Neutrophil (primary cell): ENCODE measurements around the gene LY86.

Experiments used
- H3K27ac ChIP-seq: fragments of 200-600 bp; sonication (generic); 2 replicates; pipeline ENCODE4 v1.5.1; 2016; ENCODE audit warnings: mild to moderate bottlenecking, moderate library complexity
- H3K27me3 ChIP-seq: fragments of 200-600 bp; sonication (generic); 2 replicates; pipeline ENCODE4 v1.6.0; 2016; ENCODE audit warnings: mild to moderate bottlenecking
- H3K36me3 ChIP-seq: fragments of 200-600 bp; sonication (generic); 2 replicates; pipeline ENCODE4 v1.5.1; 2017
- H3K4me1 ChIP-seq, 2 experiments: fragments of 200-600 bp in 1 of 2; sonication (generic) in 1 of 2; 1 replicate in 1 of 2; 2 replicates in 1 of 2; pipeline versions ENCODE4 v1.5.1 to v1.6.1; 2013 to 2016; ENCODE audit warnings: low read depth in 1 of 2, low read length in 1 of 2, mild to moderate bottlenecking in 1 of 2, moderate library complexity in 1 of 2; ENCODE audit not compliant: control insufficient read depth in 1 of 2, insufficient read depth in 1 of 2
- H3K4me3 ChIP-seq, 2 experiments: fragments of 200-600 bp in 1 of 2; sonication (generic) in 1 of 2; 1 replicate in 1 of 2; 2 replicates in 1 of 2; pipeline ENCODE4 v1.5.1; 2013 to 2016; ENCODE audit warnings: low read depth in 1 of 2, low read length in 1 of 2, mild to moderate bottlenecking in 1 of 2, moderate library complexity in 1 of 2
- H3K9me3 ChIP-seq: fragments of 200-600 bp; sonication (generic); 2 replicates; pipeline ENCODE4 v1.5.1; 2016
- CTCF ChIP-seq: fragments of 200-600 bp; sonication (generic); IDR thresholded peaks from 2 replicates; pipeline ENCODE4 v1.5.1; 2016; ENCODE audit warnings: antibody characterized with exemption

LY86 gene

GRCh38 chr6:6682225-6682624, 93.7 kb downstream of the LY86 start:
- H3K4me3 ChIP-seq: peak overlapping the region in 1 of 2 experiments; percentile 39
- H3K27me3 ChIP-seq: no peaks in the 10 kb centered on the region
- TF ChIP-seq CTCF: no peak
- H3K36me3 ChIP-seq: no peaks in the 10 kb centered on the region
- no peaks in the 10 kb centered on the region for H3K9me3 ChIP-seq
- H3K27ac ChIP-seq: no peak overlapping the region
- H3K4me1 ChIP-seq: peaks cover 68 to 95% of the 10 kb centered on the region in 2 experiments

DNA sequence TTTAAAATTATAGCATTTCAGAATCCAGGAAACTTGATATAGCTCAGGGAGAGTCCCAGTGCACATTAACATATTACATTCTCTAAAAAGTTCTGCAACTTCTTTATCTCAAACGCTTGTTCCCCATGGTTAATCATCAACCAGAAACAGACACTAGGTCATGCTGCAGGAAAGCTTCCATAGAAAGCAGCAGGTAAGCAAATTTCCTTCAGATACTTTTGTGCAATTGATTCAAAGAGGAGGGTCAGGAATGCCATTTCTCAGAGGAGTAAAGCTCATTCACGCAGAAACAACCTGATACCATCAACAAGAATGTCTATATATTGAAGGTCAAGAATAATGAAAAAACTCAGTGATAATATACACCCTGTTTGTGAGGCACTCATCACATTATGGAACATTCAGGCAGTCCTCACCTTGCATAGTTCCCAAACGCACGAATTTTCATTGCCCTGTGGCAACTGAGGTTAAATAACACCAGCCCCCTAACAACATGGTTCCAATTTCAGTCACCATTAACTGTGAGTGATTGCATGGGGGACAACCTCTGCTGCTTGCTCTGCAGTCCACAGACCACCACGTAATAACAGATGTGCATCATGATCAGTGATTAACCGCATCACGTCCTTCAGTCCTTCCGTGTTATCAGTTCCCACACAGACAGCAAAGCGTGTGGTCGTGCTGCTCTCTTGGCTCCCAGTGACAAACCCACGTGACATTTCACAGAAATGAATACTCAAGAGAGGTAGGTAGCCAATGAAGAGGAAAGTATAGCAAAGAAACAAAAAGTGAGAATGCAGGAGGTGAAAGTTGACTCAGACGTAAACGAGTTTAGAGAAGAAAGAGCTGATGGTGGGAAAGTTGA, 95.7 kb downstream of the LY86 start:
- H3K27ac ChIP-seq: peak overlapping the region; percentile 85
- no peak overlapping the region for H3K4me3 ChIP-seq
- H3K36me3 ChIP-seq: no peaks in the 10 kb centered on the region
- TF ChIP-seq CTCF: no peak
- no peaks in the 10 kb centered on the region for H3K9me3 ChIP-seq
- H3K27me3 ChIP-seq: no peaks in the 10 kb centered on the region
- peaks cover 69 to 97% of the 10 kb centered on the region in 2 experiments for H3K4me1 ChIP-seq

- H3K4me1 ChIP-seq: peaks cover 69 to 97% of the 10 kb centered on the region in 2 experiments
- no peaks in the 10 kb centered on the region for H3K9me3 ChIP-seq
- H3K36me3 ChIP-seq: no peaks in the 10 kb centered on the region
- peak overlapping the region; percentile 85 for H3K27ac ChIP-seq
- no peak for TF ChIP-seq CTCF
- H3K4me3 ChIP-seq: peak overlapping the region in 1 of 2 experiments; percentile 61
- H3K27me3 ChIP-seq: no peaks in the 10 kb centered on the region
Measured at GRCh38 chr6:6685249-6686040, 96.9 kb downstream of the LY86 start.

DNA sequence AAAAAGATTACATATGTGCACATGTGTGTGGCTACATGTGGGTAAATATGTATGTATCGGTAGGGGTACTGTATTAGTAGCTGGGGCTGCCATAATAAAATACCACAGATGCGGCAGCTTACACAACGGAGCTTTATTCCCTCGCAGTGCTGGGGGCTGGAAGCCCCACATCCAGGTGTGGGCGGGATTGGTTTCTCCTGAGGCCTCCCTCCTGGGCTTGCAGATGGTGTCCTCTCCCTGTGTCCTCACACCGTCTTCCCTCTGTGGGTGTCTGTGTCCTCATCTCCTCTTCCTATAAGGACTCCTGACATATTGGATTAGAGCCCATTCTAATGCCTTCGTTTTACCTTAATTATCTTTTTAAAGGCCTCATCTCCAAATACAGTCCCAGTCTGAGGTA, 97.7 kb downstream of the LY86 start:
- H3K4me1 ChIP-seq: peaks cover 66 to 94% of the 10 kb centered on the region in 2 experiments
- no peaks in the 10 kb centered on the region for H3K36me3 ChIP-seq
- no peaks in the 10 kb centered on the region for H3K9me3 ChIP-seq
- no peaks in the 10 kb centered on the region for H3K27me3 ChIP-seq
- H3K4me3 ChIP-seq: peak overlapping the region in 1 of 2 experiments; percentile 61
- no peak for TF ChIP-seq CTCF
- H3K27ac ChIP-seq: peak overlapping the region; percentile 85

GRCh38 chr6:6686748-6687601, 98.5 kb downstream of the LY86 start:
- peak overlapping the region; percentile 85 for H3K27ac ChIP-seq
- no peak for TF ChIP-seq CTCF
- no peaks in the 10 kb centered on the region for H3K27me3 ChIP-seq
- H3K36me3 ChIP-seq: no peaks in the 10 kb centered on the region
- H3K4me1 ChIP-seq: peaks cover 66 to 86% of the 10 kb centered on the region in 2 experiments
- no peaks in the 10 kb centered on the region for H3K9me3 ChIP-seq
- peak overlapping the region; percentile 49 to 61 for H3K4me3 ChIP-seq
